Neural crest cell (in vitro differentiated cells): ENCODE results near the gene GRIK2. TPM values are rescaled to one million over a fixed set of nuclear protein-coding genes. Genes with fewer than 3 reads are reported as not detected.

Experiments used
- DNase-seq: peaks from one replicate; pipeline ENCODE4 v3.0.0; 2021; ENCODE audit warnings: low read depth, mixed read lengths, low spot score
- H3K27ac Mint-ChIP-seq: one replicate; pipeline ENCODE4 v1.8.0; 2021; ENCODE audit warnings: mild to moderate bottlenecking, mixed read lengths; ENCODE audit not compliant: unreplicated experiment
- H3K27me3 Mint-ChIP-seq: 2 replicates; pipeline ENCODE4 v1.8.0; 2021; ENCODE audit warnings: low read depth, mild to moderate bottlenecking, mixed read lengths
- H3K36me3 Mint-ChIP-seq: 2 replicates; pipeline ENCODE4 v1.8.0; 2021; ENCODE audit warnings: low read depth, mild to moderate bottlenecking, mixed read lengths
- H3K4me1 Mint-ChIP-seq: 2 replicates; pipeline ENCODE4 v1.8.0; 2021; ENCODE audit warnings: mixed read lengths
- H3K4me3 Mint-ChIP-seq: one replicate; pipeline ENCODE4 v1.8.0; 2021; ENCODE audit warnings: mild to moderate bottlenecking, mixed read lengths
- H3K9me3 Mint-ChIP-seq: 2 replicates; pipeline ENCODE4 v1.8.0; 2021; ENCODE audit warnings: mixed read lengths
- total RNA-seq: library from RNA; stranded (reverse); gene quantifications from 2 replicates; pipeline ENCODE4 v1.2.1, GENCODE V29; 2021
- TF ChIP-seq, protein P1 (sequence below): fragments of 200-600 bp; sonication (generic); conservative IDR thresholded peaks from 2 replicates; pipeline ENCODE4 v1.5.0; 2021; ENCODE audit warnings: antibody characterized with exemption, mild to moderate bottlenecking

The GRIK2 gene
- total RNA-seq, 1 donor from 2014 or later = 10.5 TPM

- no peaks in the 10 kb centered on the region for H3K27me3 Mint-ChIP-seq
- no peak for DNase-seq
- no peaks in the 10 kb centered on the region for H3K36me3 Mint-ChIP-seq
- no peaks in the 10 kb centered on the region for H3K4me1 Mint-ChIP-seq
- TF ChIP-seq, protein P1, sequence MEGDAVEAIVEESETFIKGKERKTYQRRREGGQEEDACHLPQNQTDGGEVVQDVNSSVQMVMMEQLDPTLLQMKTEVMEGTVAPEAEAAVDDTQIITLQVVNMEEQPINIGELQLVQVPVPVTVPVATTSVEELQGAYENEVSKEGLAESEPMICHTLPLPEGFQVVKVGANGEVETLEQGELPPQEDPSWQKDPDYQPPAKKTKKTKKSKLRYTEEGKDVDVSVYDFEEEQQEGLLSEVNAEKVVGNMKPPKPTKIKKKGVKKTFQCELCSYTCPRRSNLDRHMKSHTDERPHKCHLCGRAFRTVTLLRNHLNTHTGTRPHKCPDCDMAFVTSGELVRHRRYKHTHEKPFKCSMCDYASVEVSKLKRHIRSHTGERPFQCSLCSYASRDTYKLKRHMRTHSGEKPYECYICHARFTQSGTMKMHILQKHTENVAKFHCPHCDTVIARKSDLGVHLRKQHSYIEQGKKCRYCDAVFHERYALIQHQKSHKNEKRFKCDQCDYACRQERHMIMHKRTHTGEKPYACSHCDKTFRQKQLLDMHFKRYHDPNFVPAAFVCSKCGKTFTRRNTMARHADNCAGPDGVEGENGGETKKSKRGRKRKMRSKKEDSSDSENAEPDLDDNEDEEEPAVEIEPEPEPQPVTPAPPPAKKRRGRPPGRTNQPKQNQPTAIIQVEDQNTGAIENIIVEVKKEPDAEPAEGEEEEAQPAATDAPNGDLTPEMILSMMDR = no peak
- no peak overlapping the region for H3K27ac Mint-ChIP-seq
- no peak overlapping the region for H3K4me3 Mint-ChIP-seq
- no peaks in the 10 kb centered on the region for H3K9me3 Mint-ChIP-seq
Observed at GRCh38 chr6:101853231-101854085, 459.9 kb downstream of the GRIK2 start.

DNA sequence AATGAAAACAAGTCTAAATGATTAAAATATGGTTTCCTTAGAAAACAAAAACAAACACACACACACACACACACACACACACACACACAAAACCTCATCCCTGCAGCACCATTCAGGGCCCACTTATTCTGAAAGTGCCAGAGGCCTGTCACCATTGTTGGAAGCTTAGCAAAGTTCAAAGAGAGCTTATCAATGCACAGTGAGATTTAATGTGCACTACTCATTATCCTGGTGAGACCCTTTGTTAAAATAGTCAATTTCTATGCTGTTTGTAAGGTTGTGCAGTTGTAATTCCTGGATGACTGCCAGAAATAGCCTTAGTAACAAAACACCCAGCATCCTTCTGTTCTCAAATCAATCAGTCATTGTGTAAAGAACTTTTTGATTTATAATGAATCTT is 482.9 kb downstream of the GRIK2 start:
- TF ChIP-seq, protein P1 = no peak
- no peaks in the 10 kb centered on the region for H3K27me3 Mint-ChIP-seq
- peaks cover 14% of the 10 kb centered on the region for H3K4me1 Mint-ChIP-seq
- no peak for DNase-seq
- peaks cover 2% of the 10 kb centered on the region for H3K36me3 Mint-ChIP-seq
- no peak overlapping the region for H3K4me3 Mint-ChIP-seq
- H3K27ac Mint-ChIP-seq = no peak overlapping the region
- no peaks in the 10 kb centered on the region for H3K9me3 Mint-ChIP-seq

- TF ChIP-seq, protein P1 = no peak
- Mint-ChIP-seq H3K4me3 (no peak overlapping the region), H3K27ac (no peak overlapping the region), H3K9me3 (no peaks in the 10 kb centered on the region), H3K36me3 (peaks cover 2% of the 10 kb centered on the region), H3K27me3 (no peaks in the 10 kb centered on the region), H3K4me1 (peaks cover 20% of the 10 kb centered on the region)
- no peak for DNase-seq
Observed at GRCh38 chr6:101878554-101879276, 485.2 kb downstream of the GRIK2 start.

GRCh38 chr6:101879782-101880181 is 486.3 kb downstream of the GRIK2 start:
- Mint-ChIP-seq H3K27ac (no peak overlapping the region), H3K27me3 (no peaks in the 10 kb centered on the region), H3K9me3 (no peaks in the 10 kb centered on the region), H3K4me3 (no peak overlapping the region), H3K36me3 (no peaks in the 10 kb centered on the region), H3K4me1 (peaks cover 23% of the 10 kb centered on the region)
- DNase-seq = no peak
- TF ChIP-seq, protein P1 = no peak

- Mint-ChIP-seq H3K27ac (no peak overlapping the region), H3K4me1 (peaks cover 9% of the 10 kb centered on the region), H3K4me3 (no peak overlapping the region), H3K9me3 (no peaks in the 10 kb centered on the region), H3K36me3 (no peaks in the 10 kb centered on the region), H3K27me3 (no peaks in the 10 kb centered on the region)
- DNase-seq = no peak
- TF ChIP-seq, protein P1 = no peak
Observed at GRCh38 chr6:101883505-101883904, 490.0 kb downstream of the GRIK2 start.
